Renal cortical epithelial cell (primary cell): Measurements from ENCODE around the gene MTARC2. TPM values are rescaled to one million over a fixed set of nuclear protein-coding genes. Genes with fewer than 3 reads are reported as not detected.

Experiments used
- DNase-seq: peaks from one replicate; pipeline ENCODE4 v3.0.0-alpha.2; 2011; ENCODE audit warnings: low read depth
- total RNA-seq: library from RNA; depleted of rRNA; stranded (reverse); fragments of >200 nt; gene quantifications from 2 replicates; pipeline ENCODE4 v1.2.3, GENCODE V29; 2014

The MTARC2 gene
- total RNA-seq, 1 donor from 2014 or later: 14.1 TPM

DNA sequence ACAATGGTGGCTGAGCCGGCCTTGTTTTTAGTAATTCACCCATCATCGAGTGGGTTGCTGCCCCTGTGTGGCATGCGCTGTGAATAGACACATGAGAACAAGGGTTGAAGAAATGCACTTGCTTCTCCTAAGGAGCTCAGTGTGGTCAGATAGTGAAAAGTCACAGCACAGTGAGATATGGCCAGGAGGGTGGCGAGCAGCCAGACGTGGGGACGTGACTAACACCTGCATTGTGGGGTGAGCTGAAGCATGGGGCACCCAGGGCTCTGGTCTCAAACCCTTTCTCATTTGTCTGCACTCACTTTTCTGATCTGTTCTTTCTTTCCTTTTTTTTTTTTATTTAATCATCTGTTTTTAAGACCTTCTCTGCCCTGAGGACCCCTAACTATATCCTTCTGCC is 52.1 kb downstream of the MTARC2 start:
- no peak for DNase-seq

DNA sequence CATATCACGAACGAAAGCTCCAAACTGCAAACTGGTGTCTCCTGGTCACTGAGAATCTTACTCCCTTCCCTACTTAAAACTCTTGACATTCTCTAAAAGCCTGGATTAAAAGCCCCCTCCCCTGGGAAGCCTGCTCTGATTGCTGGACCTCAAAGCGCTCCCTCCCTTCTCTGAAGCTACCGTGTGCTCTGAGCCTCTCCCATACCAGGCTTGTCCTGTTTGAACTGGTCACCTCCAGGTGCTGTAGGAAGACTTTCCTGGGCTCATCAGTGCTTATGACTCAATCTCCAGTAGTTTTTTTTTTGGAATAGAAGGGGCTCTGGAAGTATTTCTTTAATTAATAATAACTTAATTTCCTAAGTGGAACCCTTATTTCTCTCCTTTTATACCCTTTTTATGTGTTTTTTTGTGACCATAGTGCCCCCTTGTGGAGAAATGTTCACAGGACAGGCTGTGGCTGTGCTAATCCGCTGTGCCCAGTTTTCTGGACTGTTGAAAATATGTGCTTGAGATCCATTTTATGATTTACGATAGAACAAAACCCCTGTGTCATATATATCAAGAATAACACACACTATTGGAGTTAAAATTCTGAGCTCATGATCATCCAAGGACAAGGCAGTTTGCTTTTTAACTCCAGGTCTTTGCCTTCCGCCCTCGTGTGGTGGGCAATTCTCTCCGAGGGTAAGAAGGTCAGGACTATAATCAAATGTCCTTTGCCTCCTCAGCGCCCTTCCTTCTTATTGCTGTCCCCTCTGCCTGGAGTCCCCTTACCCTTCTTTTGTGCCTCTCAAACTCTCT is 55.5 kb downstream of the MTARC2 start:
- peak; percentile 40 for DNase-seq

DNA sequence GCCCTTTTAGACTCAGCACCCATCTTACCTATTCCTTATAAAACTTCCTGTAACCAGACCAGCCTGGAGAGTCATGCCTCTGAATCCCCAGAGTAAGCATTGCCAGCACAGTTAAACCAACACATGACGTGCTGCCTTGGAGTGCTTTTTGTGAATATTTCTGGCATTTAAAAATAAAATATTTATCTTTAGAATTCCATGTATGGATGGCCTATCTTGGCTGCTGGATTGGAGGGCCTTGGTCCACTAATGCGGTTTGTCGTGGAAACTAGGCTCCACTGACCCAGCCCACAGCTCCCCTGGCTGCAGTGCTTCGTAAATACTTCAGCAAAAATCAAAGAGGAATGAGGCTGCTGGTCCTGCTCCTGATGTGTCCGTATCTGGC is 56.1 kb downstream of the MTARC2 start:
- no peak for DNase-seq

DNA sequence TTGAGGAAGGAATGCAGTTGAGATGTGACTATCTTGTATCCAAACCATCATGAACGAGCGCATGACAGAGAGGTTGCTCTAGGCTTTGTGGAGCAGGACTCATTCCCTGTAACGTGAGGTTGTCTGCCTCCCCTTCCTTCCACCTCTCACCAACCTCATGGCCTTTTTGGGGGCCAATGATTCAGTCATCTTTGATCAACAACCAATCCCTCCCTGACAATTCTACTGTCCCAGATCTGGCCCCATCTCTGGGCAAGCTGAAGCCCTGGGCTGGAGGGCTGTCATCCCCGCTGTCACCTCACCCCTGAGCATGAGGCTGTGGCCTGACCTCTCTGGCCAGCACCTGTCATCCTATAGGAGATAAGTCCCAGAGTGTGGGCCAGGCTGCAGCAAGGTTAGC is 58.3 kb downstream of the MTARC2 start:
- no peak for DNase-seq

DNA sequence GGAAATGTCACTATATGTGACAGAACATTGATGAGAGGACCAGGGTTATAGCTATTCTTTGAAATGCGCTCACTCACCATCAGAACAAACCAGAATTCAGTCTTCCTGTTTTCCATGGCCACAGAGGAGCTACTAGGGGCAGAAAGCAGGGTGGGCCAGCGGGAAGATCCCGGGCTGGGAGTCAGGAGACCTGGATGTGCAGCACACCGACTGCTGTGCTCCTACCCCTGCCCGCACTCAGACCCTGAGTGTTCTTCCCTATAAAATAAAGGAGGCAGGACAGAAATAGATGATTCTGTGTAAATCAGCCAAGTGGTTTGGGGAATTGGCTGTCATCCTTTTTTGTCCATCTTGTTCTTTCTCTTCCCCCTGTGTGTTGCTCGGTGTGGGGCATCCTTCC is 59.6 kb downstream of the MTARC2 start:
- no peak for DNase-seq

DNA sequence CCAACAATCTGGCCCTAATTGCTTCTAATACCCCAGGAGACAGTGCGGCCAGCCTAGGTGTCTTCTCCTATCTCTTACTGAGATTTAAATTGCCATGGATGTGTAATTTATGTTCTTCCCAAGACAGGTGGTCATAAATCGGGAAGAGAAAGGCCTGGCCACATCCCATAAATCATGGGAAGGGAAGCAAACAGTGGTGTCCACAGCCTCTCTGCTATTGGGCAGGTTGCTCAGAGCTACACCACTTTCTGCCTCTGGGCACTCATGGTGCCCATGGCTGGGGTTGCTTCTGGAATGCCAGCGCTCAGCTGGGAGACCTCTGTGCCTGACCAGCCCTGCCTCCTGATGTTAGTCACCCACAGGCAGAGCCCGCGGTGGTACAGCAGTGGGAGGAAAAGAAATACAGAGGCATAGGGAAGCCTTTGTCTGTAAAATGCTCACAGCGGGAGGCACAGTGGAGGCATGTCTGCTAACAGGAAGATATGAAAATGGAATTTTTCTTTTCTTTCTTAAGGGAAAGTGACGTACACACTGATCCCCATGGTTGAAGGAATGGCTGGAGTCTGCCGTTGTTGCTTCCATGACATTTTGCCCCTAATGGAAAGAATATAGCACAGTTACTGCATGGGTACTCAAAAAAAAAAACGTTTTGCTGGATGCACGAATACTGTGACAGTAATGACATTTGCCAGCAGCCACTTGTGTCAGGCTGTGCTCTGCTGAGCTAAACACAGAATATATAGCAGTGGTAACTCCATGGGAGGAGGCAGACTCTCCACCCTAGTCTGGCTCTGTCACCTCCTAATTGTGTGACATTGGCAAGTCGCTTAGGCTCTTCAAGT is 60.4 kb downstream of the MTARC2 start:
- no peak for DNase-seq

DNA sequence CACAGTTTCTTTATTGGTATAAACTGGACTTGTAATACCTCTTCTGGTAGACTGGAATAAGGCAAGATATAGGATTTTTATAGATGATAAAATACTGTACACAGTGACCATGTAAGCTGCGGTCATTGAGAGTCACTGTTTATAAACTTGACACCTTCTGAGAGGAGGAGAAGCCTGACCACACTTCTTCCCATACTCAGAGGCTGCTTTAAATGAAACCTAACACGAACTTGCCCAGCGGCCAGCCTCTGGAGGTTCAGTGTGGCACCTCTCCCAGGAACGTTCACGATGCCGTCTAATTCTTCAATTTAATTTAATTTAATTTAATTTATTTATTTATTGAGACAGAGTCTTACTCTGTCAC is 61.0 kb downstream of the MTARC2 start:
- DNase-seq: no peak

DNA sequence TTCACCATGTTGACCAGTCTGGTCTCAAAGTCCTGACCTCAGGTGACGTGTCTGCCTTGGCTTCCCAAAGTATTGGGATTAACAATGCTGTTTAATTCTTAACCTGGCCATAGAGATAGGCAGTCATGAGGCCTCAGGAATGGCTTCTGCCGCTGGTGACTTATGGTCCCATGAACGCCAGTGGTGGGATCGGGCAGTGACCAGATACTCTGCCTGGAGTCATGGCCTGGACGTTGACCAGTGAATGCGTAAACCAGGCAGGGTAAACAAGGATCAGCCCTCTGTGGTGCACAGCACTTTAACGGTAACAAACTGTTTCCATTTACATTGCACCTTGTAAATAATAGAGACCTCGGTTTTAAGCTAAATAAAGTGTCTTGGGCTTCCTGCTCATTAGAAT is 61.6 kb downstream of the MTARC2 start:
- no peak for DNase-seq

DNA sequence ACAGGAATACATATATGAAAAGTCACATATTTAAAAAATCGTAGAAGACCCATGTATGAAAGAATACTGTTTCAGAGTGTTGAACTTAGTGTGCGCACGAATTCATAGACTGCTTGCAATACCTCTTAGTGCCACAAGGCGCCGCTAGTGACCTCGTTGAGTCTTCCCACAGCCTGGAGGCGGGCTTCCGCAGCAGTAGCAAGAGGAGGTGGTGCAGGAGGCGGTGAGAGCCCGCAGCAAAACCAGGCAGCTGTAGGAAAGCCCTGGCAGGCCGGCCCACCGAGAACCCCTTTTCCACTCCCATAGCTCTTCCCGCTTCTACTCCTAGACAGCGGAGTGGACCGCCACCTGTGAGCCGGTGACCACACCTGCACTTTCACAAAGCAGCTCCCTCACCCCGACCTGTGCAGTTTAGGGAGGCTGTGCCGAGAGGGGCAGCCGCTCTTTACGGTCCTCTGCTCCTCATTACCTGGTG is 62.1 kb downstream of the MTARC2 start:
- peak; percentile 58 for DNase-seq

DNA sequence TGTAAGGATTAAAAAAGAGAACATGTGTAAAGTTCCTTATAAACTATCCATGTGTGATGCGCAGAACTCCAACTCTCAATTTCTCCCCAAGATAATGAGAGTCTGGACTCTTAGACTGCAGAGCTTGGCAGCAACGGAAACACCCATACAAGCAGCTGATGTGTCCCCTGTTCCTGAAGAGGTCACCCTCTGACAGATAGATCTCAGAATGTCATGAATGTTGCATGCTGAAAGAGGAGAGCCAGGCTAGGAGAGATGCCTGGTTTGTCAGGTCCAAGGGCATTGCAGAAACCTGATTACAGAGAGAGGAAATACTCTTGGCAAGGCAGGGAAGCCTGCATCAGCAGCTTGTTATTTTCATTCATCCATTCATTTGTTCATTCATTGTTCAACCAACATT is 62.8 kb downstream of the MTARC2 start:
- no peak for DNase-seq

DNA sequence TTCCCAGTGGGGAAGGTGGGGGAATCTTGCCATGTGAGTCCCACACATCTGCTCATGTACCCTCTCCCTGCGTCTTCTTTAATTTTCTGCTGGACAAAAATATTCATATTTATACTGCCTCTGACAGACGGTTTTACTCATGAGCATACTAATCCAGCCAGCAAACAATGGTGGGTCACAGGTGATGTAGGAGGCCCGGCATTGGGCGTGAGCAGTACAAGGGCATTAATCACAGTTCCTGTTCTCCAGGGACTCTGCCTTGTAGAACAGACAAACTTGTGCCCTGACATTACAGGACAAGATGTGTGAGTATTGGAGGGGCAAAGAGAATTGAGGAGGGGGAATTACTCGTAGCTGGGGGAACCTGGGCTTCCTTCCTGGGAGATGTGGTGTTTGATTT is 63.6 kb downstream of the MTARC2 start:
- no peak for DNase-seq

DNA sequence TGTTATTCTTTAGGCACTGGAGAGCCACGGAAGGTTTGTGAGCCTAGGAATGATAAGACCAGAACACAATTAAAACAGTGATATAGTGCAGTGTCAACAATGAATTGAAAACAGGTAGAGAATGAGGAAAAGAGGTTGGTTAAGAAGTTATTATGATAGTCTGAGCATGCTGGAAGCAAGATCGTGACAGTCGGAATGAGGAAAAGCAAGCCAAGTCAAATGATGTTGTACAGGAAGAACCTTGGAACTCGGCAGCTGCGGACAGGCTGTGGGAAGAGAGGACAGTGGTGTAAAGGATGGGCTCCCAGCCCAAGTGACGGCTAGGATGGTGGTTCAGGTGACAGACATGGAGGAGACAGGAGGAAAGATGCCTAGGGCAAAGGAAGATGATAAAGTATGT is 64.2 kb downstream of the MTARC2 start:
- no peak for DNase-seq

DNA sequence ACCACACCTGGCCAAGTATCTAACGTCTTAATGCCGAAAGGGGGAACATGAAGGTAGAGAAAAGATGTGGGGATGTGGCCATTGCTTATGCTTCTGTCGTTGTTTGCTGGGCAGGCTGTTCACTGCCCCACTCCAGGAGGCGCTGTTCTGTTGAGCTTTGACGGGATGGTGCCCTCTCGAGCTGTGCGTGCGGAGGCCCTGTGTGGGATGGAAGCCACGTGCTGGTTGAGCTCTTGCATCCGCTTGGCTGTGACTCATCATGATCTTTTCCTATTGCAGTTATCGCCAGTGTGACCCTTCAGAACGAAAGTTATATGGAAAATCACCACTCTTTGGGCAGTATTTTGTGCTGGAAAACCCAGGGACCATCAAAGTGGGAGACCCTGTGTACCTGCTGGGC is 64.9 kb downstream of the MTARC2 start:
- no peak for DNase-seq

DNA sequence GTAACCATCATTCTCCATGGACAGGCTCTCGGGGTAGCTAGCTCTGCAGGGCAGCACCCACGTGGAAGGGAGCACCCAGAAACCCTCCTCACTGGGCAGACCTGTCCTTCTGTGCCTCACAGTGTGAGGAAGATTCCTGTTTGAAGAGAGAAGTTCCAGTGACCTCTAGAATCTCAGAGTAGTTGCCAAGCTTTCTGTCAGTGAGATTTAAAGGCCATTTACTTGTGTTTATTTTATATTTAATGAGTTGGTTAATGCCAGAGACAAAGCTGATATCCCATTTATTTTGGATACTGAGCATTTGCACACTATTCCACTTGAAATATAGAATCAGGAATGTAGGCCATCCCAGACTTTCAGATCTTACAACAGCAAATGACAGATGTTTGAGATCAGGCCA is 67.3 kb downstream of the MTARC2 start:
- no peak for DNase-seq

DNA sequence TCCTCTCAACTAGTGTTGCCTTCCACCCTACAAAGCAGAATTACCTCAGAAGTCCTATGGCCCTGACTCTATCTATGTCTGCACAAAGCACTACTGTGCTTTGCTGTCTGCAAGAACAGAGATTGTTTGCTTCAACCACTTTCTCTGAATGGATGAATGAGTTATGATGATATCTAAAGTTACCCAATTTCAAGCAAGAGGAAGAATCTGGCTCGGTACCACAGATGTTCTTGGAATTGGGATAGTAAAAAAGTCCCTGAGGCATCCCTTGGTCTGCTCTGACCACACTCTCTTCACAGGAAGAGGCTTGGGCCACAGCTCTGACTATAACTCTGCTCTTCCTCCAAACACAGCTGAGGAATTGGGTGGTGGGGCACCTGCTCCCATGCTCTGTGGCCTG is 69.8 kb downstream of the MTARC2 start:
- DNase-seq: no peak

DNA sequence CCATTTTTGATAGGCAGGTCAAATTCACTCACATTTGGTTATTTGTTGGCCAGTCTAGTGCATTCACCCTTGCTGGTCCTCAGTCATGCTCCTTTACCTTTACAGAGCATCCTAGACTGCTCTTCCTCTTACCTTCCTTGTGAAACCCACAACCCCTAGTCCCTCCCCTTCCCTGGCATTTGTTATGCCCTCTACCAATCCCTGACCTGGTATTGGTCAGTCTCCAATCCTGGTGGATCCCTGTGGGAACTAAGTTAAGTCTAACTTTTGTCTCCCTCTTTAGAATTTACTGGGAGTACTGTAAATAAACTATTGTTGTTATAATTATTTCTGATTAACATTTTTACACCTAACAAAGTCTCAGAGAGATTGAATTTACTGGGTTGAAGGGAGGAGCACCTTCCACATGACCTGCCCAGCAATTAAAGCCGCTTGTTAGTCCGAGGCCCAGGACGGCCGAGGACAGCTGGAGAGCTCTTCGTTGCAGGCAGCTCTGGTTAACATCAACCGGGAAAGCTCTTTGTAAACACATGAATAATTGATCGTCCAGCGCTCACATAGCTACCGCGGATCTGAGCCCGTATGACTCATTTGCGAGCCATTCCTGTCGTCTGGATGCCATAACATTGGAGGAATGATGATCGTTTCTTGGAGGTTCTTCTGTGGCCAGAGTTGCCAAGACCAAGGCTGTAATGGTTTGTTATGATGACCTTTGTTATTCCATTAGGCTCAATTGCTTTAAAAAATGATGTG is 70.5 kb downstream of the MTARC2 start:
- DNase-seq: no peak

DNA sequence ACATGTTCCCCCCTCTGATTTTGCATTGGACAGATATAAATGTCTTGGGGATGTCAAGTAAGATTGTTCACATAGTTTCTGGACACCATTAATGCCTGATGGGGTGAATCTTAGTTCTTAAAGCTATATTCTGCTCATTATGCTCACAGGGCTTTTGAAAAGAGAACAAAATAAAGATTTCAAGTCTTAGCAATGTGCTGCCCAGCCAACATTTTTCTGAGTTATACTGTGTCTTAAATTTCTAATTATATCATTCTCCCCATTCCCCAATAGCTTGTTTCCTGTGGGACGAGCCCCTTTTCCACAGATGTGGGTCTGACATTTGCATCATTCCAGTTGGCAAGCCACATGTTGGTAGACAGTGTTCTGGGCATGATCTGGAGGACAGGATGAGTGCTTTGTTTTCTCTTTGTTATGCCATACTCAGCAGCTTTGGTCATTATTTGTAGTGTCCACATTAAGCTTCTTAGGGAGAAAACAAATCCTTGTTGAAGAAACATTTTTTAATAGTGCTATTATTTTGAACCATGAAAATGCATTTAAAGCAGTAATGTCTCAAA is 71.4 kb downstream of the MTARC2 start:
- no peak for DNase-seq

DNA sequence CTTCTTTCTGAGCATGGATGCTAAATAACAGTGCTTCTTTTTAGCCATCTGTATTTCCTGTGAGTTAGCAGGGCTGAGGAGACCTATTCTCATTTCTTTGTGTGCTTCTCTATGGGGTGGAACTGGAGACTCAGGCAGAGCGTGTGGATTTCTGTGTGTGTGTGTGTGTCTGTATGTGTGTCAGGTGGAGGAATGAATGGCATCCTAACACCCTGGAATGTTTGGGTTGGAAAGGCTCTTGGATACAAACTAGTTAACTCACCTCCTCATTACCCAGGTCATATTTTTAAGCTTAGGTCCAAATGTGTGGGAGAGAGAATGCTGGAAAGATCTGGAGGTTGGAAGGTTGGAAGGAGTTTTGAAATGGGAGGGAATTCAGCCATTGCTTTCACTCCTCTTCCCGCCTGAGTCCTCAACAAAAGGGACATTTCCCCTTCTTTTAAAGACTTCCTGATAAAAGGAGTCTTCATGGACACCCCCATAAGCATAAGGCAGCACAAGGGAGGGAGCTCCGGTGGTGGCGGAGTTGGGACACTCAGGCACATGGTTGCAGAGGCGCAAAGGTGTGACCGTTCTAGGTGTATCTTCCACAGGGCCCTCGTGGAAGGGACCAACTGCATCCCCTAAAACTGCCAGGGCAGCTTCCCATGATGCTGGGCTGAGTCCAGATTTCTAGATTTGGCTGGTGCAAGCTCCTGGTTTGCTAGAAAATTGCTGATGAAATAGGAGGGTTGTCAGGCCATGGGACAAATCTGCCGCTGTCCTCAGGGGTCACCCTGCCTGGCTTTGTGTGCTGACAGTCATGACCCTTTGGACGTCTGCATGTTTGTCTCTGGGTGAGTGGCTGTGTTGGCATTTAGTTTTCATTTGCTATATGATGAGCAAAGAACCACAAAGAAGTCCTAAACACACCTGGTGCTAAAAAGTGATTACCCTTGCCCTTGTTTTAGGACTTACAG is 76.2 kb downstream of the MTARC2 start:
- peak; percentile 54 for DNase-seq

DNA sequence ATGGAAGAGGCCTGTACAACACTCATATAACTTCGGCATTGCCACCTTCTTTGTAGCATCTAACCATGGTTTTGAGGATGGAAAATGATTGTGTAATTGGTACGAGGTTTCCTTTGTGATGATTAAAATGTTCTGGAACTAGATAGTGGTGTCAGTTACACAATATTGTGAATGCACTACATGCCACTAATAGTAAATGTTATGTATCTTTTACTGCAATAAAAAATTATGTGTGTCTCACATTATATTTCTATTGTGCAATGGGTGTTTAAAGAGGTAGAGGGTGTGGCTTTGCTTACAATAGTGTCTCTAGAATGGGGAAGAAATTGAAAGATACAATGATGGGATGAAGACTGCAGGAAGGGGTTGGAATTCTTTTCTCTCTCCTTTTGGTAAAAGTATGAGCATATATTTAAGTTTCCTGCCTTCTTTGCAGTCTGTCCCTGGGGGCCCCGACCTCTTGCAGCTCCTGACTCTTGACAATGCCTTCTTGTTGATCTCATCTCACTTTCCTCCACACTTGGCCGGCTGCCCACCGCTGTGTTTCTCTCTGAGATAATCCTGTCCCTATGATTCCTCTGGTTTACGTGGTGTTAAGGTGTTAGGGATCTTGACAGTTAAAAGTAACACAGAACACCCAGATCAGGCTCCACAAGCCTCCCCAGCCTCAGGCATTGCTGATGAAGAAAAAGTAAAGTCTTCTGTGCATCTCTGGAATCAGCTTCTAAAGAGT is 77.9 kb downstream of the MTARC2 start:
- DNase-seq: no peak

DNA sequence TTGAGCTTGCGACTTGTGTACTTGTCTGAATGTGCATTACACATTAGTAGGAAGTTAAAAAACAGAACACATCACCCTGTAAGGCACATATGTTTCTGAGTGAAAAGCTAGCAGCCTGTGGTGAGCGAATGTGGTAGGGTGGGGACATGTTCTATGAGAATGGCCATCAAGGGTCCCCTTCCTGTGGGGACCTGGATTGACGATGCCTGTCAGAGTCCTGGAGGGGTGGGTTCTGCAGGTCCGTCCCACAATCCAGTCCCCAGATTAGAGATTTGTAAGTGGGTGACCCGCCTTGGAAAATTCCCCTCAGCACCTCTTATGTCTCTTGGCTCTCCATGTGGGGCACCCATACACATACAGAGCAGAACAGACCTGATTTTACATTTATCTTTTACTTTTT is 78.6 kb downstream of the MTARC2 start:
- no peak for DNase-seq
